NCI-H446 treated with DMSO at 0.1 percent for 48 hours (cell line): ENCODE results near the gene PSD2.

Experiments
- DNase-seq: peaks from one replicate; lab custom pipeline; 2025; lab: John Stamatoyannopoulos, UW

PSD2 gene

GRCh38 chr5:139812836-139813805 is 17.5 kb downstream of the PSD2 start:
- no peak for DNase-seq

- DNase-seq = no peak
Observed at GRCh38 chr5:139814191-139814601, 18.6 kb downstream of the PSD2 start.

DNA sequence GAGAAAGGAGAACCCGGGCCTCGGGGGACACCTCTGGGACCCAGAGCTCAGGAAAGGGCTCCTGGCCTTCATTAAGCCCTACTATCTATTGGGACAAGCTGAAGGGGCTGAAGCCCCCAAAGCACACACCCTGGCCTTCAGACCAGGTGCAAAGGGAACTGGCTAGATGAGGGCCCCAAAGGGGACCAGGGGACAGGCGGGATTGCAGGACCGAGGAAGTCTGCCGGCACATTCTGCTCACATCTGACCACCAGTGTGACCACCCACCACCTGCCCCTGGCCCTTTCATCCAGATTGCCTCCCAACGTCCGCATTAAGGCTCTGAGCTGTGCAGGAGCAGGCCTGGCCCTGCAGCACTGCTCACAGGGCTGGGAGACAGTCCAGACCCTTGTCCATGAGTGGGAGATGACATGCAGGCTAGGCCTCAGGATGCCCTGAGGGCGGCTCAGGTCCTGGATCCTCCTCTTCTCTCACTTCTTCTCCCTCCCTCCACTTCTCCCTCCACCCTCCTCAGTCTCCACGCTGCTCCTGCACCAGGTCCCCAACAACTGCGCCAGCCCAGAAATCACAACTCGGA is 19.2 kb downstream of the PSD2 start:
- DNase-seq = no peak

DNA sequence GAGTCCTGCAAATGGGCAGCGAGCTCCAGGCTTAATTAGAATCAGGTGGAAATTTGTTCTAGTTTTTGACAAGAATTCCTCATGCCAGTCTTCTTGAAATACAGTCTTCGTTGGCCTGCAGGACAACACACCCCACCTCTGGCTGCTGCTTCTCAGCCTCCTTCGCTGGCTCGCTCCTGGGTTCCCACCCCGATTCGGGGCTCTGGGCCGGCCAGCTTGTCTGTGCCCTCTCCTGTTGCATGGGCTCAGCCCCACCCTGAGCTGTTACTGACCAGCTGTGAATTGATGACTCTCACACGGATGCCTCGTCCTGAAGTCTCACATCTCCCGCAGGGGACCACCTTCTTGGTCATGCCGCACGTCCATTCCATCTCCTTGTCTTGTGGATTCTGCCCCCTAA is 21.0 kb downstream of the PSD2 start:
- no peak for DNase-seq

- no peak for DNase-seq
Observed at GRCh38 chr5:139817362-139817761, 21.8 kb downstream of the PSD2 start.

DNA sequence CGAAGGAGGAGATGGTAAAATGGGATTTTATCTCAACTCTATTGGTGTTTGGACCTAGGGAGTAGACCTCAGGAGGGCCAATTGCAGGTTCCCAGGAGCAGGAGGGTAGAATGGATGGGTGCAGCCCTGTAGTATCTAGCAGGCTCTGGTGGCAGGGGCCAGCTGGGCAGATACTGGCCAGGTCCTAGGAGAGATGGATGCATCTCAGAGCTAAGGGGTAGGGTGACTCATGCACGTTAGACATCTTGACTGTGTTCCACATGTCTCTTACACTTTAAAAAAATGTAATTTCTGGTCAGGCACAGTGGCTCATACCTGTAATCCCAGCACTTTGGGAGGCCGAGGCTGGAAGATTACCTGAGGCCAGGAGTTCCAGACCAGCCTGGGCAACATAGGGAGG is 22.4 kb downstream of the PSD2 start:
- DNase-seq = no peak

GRCh38 chr5:139820130-139820529 is 24.5 kb downstream of the PSD2 start:
- no peak for DNase-seq

GRCh38 chr5:139820606-139821005 is 25.0 kb downstream of the PSD2 start:
- DNase-seq = no peak

- DNase-seq = no peak
Observed at GRCh38 chr5:139821806-139822552, 26.4 kb downstream of the PSD2 start.

DNA sequence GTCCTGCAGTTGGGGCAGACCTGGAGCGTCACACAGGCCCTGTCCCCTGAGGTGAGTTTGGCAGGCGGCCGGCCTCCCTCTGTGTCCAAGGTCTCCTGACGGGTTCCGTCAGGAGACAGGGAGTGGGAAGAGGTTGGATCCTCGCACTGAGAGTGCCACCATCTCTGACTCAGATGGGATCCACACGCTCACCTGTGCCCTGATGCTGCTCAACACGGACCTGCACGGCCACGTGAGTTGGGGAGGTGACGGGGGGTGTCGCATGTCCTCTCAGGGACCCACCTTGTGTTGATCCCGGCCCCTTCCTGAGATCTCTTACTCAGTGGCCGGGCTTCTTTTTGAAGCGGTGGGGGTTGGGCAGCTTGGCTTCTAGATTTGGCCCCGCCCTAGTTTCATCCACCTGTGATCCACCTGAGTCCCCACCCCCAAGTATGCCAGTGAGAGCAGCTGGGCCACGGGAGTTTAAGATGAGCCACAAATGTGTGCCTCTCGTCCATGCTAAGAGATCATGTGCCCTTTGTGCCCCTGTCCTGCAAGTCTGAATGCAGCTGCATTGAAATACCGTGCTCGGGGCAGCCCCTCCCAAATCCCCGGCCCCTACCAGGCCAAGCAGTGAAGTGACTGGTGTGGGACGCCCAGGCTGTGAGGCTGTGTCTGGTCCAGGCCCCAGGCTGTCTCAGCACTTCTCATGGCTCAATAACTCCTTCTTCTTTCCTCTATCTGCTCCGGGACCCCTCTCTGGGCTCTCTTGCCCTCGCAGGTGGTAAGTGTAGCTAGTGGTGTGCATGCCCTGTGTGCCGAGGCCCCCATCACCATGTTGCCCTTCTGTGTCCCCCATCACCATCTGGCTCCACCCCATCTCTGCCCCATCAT is 27.2 kb downstream of the PSD2 start:
- no peak for DNase-seq

- DNase-seq = no peak
Observed at GRCh38 chr5:139823757-139824355, 28.2 kb downstream of the PSD2 start.

- DNase-seq = no peak
Observed at GRCh38 chr5:139825690-139826089, 30.1 kb downstream of the PSD2 start.

DNA sequence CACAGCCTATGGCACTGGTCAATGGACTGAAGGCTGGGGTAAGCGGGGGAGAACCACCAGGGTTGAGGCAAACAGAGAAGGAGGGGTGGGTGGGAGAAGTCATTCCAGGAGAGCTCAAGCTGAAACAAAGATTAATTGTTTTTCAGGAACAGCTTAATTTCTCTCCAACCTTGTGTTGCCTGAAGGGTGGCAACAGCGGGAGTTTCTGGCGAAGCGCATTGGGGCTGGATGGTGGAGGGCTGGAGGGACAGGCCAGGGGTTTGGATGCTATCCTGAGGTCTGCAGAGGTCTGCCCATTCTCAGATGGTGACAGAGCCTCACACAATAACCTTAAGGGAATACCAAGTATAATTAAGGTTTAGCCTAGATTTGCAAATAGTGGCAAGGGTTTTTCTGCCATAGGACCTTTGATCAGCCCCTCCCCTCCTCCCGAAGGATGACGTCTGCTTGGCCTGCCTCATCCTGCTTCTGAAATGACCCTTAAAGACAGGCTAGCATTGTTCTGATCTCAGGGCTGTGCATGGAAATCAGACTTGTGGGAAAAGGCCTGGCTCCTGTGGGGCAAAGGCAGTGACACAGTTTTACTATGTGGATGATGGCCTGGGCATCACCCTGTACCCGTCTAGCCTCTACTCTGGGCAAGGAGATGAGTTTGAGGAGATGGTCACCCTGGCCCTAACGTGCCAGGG is 32.7 kb downstream of the PSD2 start:
- no peak for DNase-seq

DNA sequence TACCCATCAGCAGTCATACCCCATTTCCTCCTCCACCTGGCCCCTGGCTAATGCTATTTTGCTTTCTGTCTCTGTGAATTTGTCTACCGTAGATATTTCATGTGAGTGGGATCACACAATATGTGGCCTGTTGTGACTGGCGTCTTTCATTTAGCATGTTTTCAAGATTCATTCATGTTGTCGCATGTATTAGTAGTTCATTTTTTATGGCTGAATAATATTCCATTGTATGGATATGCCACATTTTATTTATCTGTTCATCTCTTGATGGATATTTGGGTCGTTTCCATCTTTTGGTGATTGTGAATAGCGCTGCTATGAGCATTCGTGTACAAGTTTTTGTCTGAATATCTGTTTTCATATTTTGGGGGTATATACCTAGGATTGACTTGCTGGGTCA is 33.9 kb downstream of the PSD2 start:
- no peak for DNase-seq

- DNase-seq = no peak
Observed at GRCh38 chr5:139831624-139832023, 36.0 kb downstream of the PSD2 start.

DNA sequence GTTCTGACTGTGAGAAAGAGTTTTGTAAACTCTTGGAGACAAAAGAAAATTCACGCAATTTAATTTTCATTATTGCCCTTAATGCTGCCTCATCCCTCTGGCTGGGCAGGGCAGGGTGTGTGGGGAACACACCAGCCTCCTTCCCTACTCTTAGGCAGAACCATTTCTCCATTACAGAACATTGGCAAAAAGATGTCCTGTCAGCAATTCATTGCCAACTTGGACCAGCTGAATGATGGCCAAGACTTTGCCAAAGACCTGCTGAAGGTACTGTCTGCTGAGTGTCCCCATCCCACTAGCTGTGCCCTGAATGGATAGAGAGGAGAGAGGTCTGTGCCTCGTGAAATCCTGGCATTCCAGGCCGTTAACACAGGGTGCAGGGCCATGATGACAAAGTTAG is 37.9 kb downstream of the PSD2 start:
- DNase-seq = no peak

DNA sequence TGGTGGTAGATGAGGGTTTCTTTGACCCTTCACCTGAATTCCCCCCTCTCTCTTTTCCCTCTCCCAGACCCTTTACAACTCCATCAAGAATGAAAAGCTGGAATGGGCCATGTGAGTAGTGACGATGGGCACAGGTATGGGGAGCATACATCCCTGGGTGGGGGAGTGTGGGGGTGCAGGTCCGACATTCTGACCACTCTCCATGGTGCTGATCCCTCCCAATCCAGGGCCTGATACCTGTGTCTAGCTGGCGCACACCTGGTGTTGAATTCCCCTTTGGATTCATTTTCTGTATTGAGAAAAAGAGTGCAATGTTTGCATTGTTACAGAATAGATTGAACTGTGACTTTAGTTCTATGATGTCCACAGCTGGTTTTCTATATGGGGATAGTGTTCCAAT is 40.0 kb downstream of the PSD2 start:
- no peak for DNase-seq

DNA sequence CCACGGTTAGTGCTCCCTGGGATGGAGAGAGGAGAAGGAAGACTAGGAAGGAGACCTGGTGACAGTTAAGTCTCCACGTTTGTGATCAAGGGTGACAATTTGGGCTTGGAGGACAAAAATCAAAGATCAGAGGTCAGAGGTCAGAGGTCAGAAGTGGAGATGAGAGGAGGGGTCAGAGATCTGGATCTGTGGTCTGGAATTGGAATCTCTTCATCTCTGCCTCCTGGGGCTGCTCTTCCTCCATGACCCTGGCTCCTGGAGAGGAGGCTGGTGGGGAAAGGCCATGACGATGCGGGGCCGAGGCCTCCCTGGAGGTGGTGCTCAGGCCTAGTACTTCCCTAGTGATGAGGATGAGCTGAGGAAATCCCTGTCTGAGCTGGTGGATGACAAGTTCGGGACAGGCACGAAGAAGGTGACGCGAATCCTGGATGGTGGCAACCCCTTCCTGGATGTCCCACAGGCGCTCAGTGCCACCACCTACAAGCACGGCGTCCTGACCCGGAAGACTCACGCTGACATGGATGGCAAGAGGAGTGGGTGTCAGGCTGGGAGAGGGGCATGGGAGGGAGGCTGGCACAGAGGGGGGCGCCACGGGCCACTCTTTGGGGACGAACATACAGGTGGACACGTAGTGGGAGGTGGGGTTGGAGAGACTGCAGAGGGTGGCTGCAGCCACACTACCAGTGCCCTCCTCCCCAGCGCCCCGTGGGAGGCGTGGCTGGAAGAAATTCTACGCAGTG is 41.0 kb downstream of the PSD2 start:
- DNase-seq = no peak

DNA sequence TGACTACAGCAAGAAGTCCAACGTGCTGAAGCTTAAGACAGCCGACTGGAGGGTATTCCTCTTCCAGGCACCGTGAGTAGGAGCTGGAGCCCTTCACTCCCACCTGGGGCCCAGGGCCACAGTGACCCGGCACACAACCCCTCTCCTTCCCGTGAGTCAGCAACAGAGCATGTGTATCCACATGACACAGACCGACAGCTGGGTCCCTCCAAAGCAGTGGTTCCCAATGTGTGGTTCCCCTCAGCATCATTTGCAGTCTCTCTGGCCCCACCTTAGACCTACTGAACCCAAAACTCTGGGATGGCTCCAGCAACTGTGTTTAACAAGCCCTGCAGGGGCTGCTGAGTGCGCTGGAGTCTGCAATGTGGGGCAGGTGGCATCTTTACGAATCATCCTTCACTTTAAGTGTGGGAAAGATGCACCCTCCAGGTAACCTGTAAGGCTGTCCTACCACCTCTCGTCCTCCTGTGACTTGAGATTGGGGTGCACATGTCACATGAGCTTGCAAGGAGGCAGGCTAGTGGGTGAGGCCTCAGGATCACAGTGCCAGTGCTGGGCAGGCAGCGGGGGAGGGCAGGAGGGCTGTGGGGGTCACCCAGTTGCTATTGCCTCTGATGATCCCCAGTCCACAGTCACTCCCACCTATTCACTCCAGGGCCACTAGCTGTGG is 42.2 kb downstream of the PSD2 start:
- no peak for DNase-seq
